C4-2B (cell line): ENCODE data around the gene TMCC1.

Experiments used
- ZFX ChIP-seq: fragments of 450-650 bp; IDR thresholded peaks from 2 replicates; pipeline ENCODE4 v1.6.1; 2017
- TF ChIP-seq, protein P1 (sequence below): fragments of 450-650 bp; conservative IDR thresholded peaks from 2 replicates; pipeline ENCODE4 v1.5.1; 2017; ENCODE audit warnings: mild to moderate bottlenecking

DNA sequence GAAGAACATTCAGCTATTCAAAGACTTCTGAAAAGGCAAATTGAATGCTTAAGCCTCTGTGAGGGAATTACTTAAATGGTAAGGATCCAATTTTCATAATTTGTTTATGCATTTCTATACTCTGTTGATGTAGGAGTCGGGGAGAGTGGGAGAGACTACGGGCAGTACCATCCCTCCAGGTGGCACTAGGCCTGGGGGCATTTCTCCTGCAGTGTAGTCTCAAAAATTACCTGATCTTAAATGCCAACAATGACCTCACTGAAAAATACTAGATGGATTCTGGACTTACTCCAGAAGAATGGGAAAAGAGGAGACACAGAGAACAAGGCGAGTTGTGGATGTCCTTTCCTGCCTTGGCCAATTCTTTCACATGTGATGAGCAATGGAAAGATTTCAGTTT, 209.2 kb downstream of the TMCC1 start:
- TF ChIP-seq, protein P1, sequence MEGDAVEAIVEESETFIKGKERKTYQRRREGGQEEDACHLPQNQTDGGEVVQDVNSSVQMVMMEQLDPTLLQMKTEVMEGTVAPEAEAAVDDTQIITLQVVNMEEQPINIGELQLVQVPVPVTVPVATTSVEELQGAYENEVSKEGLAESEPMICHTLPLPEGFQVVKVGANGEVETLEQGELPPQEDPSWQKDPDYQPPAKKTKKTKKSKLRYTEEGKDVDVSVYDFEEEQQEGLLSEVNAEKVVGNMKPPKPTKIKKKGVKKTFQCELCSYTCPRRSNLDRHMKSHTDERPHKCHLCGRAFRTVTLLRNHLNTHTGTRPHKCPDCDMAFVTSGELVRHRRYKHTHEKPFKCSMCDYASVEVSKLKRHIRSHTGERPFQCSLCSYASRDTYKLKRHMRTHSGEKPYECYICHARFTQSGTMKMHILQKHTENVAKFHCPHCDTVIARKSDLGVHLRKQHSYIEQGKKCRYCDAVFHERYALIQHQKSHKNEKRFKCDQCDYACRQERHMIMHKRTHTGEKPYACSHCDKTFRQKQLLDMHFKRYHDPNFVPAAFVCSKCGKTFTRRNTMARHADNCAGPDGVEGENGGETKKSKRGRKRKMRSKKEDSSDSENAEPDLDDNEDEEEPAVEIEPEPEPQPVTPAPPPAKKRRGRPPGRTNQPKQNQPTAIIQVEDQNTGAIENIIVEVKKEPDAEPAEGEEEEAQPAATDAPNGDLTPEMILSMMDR, result no peak
- no peak for TF ChIP-seq ZFX
